ENCODE results near the gene LRRC31. TPM values are rescaled to one million over a fixed set of nuclear protein-coding genes. Genes with fewer than 3 reads are reported as not detected.

LRRC31 gene
- total RNA-seq, 1 donor from 2014 or later: not detected

Other genes starting within 250 kb of the LRRC31 start
- not detected in 2 replicates for gene MECOM, start 206.2 kb downstream of the LRRC31 start, total RNA-seq
- 8.9 TPM in 1 of 2 replicates, not detected in the other for gene TERC, start 104.9 kb downstream of the LRRC31 start, total RNA-seq
- gene ACTRT3, start 100.4 kb downstream of the LRRC31 start, total RNA-seq: 0.85 and 1.1 TPM in 2 replicates
- 15.9 and 17.2 TPM in 2 replicates for gene MYNN, start 96.5 kb downstream of the LRRC31 start, total RNA-seq
- gene LRRIQ4, start 57.1 kb downstream of the LRRC31 start, total RNA-seq: 0.09 and 0.21 TPM in 2 replicates
- 4.7 and 5.8 TPM in 2 replicates for gene LRRC34, start 57.0 kb downstream of the LRRC31 start, total RNA-seq
- gene SAMD7, start 41.6 kb upstream of the LRRC31 start, total RNA-seq: not detected in 2 replicates
- 72.1 and 72.4 TPM in 2 replicates for gene SEC62, start 96.9 kb upstream of the LRRC31 start, total RNA-seq
- gene GPR160, start 168.1 kb upstream of the LRRC31 start, total RNA-seq: 3.4 and 3.6 TPM in 2 replicates

Measured in activated CD4-positive, alpha-beta T cell treated with anti-CD3 and anti-CD28 coated beads, Interleukin-2, amount 10 ng/mL, durations not matched to agents 24 days and 14 days (primary cell).